Stimulated activated CD4-positive, alpha-beta T cell treated with anti-CD3 and anti-CD28 coated beads, Interleukin-2, amount 100 ng/mL, for 24 hours (primary cell): ENCODE results near the gene ICE1.
"Not testable (repeated sequence)": the region's sequence is repeated elsewhere in the genome, so short reads cannot be mapped to it uniquely, and the experiment has no call there.

Experiments used
- DNase-seq, 2 donors: peaks; one replicate each; pipeline ENCODE4 v3.0.0-alpha.2; 2020

The ICE1 gene

GRCh38 chr5:5405441-5405840 lies 17.0 kb upstream of the ICE1 start:
- no peak for DNase-seq

- DNase-seq, result no peak
Measured at GRCh38 chr5:5407924-5408323, 14.6 kb upstream of the ICE1 start.

DNA sequence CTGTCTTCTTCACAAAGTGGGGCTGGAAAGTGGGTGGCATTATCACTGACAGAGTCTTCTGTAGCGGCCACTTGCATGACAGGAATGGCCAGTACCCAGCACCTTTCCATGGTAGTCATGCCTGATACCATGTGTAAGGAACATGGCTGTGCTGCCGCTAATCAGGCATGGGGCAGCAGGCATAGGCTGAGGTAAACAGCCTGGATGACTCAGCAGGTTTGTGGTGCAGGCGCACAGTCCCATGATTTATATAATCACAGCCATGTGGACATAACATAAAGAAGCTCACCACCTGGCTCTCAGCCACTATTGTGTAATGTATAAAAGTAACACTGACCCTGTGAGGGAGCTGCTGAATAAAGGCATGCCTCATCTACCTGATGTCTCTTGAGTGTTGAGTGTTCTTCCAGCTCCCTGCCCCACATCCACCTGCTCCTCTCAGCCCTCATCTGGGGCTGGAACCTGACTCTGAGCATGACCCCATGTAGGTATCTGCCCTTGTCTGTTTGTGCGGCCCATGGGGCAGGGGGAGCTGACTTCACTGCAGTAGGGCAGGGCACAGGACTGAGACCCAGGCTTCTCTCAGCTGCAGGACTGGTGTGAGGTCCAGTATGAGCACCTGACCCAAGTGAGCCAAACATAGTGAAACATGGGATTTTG lies 13.2 kb upstream of the ICE1 start:
- no peak for DNase-seq

- not testable (repeated sequence) for DNase-seq
Measured at GRCh38 chr5:5413856-5414255, 8.6 kb upstream of the ICE1 start.

- DNase-seq, result no peak
Measured at GRCh38 chr5:5414999-5415398, 7.5 kb upstream of the ICE1 start.

DNA sequence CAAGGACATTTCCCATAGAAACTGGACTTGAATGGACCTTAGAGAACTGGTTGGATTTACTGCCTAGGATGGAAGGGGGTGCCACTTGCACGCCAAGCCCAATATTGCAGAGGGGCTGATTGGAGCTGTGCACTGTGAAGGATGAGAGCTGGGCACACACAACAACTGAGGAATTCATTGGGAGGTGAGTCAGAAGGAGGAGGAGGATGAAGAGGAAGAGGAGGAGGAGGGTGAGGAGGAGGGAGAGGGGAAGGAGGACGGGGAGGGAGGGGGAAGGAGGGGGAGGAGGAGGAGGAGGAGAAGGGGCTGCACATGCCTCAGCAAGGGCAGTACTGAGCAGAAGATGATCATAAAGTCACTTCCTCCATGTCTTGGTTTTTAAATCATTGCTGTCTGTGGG lies 5.7 kb upstream of the ICE1 start:
- DNase-seq, result no peak

DNA sequence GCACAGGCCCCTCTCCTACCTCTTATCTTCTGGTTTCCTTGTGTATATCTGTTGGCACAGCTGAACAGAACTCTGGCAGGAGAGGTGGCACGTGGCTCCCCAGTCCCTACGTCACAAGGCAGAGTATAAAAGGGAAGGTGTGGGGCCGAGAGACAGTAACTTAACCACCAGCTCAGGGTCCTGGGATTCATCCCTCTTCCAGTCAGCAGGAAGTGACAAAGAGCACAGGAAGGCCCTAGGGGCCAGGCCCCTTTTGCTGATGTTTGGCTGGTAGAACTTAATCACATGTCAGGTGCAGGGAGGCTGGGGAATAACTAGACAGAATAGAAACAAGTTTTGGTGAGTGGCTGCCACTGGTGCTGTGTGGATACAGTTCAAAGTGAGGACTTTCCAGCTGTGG lies 4.5 kb upstream of the ICE1 start:
- DNase-seq, result no peak

DNA sequence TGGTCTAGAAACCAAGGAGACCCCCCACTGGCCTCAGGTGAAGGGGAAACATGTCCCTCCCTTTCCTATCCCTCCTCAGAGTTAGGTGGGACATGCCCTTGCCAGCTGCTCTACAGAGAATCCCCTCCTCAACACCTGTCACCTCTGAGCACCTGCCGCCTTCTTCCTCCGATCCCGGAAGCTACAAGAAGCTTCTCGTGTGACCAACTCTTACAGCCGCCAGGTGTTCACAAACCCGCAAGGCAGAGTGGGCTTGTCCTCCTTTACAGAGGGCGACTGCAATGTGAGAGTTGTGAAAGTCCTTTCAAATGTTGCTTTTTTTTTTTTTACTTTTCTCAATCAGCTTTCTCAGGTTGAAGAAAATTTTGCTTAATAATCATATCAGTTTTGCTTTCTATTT lies 3.7 kb upstream of the ICE1 start:
- DNase-seq, result no peak

- DNase-seq, result no peak
Measured at GRCh38 chr5:5419291-5420210, 2.9 kb upstream of the ICE1 start.

DNA sequence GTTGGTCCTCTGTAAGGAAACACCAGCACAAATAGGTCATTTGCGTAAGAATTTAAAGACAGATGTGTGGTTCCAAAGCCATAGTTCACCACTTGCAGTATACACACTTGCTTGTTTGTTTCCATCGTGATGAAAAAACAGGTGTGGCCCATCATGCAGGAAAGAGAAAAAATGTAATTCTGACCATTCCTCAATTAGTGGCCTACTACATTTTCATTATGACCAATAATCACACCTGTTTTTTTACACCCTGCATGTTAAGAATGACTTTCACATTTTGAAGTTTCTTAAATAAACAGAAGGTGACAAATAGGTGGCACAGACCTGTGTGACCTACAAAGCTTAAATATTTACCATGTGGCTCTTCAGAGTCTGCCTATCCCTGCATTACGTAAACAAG lies 2.2 kb upstream of the ICE1 start:
- DNase-seq, result no peak

DNA sequence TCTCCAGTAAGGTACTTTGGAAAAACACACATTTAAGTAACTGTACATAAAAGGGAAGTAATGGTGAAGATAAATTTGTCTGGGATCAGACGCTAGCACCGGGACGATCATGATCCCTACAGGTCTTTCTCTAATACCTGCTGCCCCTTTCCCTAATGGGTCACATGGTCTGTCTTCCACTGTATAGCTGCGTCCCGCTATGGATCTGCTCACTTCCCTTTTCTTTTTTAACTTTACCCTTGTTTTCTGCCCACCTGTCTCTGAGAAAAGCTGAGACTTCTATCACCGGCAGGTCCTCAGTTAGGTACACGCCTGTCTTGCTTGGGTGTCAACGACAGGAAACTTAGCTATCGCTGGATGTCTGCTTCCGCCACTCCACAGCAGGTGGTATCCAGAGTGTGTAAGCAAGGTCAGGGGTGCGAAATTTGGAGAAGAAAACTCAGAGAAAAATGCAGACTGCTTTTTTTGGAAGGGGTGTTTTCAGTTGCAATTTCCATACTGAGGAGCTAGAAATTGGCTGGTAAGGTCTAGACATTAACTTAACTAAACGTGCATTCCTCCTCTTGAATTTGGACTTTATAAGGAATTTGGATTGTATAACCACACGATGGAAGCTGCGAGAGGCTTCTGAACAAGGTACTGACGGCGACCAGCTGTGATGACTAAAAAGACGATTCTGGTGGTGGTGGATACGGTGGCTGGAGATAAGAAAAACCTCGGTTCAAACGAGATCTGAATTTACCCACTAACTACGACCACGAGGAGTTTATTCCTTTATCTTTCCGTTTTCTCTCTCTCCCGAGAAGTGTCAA lies 1.1 kb upstream of the ICE1 start:
- peak; percentile 21 to 25 for DNase-seq

DNA sequence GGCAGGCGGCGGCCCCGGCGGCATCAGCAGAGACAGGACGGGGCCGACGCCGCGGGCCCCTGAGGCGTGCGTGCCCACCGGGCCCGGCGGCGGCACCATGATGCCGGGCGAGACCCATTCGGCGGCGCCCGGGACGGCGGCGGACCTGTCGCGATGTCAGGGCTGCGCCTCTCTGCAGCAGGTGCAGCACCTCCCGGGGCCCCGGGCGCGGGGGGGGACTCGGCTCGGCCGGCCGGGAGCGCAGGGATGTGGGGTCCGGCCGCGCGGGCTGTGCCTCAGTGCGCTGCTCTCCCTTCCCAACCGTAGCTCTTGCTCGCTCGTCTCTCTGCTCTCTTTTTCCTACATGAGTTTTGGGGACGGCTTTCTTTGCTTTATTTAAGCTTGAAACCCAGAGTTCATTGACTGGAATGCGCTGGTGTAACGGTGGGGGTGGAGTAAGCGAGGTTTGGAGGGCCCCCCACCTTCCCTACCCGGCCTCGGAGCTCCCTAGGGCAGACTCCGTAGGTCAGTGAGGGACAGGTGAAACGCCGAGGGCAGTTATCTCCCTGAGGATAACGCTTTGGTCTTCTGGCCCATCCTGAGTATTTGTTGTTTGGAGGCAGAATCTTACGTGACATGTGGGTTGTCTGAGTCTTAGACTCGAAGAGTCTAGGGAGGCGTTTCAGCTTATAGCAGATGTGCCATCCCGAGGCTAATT lies 490 bp downstream of the ICE1 start:
- DNase-seq, result peak in 1 of 2 donors; percentile 9

DNA sequence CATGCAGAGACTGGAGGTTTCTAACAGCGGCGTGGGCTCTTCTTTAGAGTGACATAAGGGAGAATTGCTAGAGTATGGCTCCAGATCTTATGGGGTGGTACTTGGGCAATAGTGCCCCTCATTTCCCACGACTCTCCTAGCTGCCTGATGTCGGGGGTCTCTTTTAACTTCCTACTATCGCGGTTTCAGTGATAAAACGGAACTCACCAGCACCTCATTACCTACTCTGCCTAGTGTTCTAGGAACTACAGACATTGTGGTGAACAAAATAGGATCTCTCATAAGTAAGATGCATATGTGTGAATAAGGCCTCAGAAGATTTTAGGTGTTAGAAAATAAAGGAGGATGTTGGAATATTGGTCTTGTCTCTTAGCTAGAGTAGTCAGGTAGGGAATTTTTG lies 1.1 kb downstream of the ICE1 start:
- no peak for DNase-seq

DNA sequence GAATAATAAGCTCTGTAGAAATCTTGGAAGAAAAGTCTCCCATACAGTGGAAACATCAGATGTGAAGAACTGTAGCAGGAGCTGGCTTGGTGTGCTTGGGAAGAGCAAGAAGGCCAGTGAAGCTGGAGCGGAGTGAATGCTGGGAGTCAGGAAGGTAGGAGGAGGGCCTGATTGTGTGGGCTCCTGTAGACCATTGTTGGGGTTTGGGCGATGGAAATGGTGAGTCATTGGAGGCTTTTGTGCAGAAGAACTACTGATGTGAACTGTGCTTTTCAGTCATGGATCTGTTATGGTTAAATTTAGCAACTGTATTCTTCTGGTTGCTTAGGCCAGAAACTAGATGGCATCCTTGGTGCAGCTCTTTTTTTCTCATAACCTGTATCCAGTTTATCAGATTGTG lies 2.3 kb downstream of the ICE1 start:
- DNase-seq, result peak; percentile 23 to 34

GRCh38 chr5:5430136-5430535 lies 7.7 kb downstream of the ICE1 start:
- DNase-seq, result no peak

- no peak for DNase-seq
Measured at GRCh38 chr5:5432020-5432707, 9.7 kb downstream of the ICE1 start.

DNA sequence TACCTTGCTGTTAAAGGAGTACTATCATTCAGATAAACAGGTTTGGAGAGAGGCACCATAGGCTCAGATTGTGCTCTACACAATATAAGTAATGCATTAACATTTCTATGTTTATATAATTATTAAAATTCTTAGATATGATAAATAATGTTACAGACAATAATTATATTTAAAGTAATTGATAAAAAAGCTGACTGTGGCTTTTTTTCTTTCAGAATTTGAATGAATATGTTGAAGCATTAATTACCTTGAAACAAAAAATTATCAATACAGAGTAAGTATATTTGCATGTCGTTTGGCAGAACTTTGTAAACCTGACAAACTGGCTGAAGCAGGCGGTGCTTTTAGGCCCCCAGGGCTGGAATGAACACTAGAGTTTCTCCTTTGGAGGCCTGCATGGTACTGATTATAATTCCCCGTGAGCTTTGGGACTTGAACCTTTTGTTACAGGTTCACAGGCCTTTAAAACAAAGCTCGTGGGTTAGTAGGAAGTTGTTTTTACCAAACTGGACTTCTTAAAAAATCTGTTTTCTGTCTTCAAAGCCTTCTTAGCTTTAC lies 13.8 kb downstream of the ICE1 start:
- DNase-seq, result no peak

DNA sequence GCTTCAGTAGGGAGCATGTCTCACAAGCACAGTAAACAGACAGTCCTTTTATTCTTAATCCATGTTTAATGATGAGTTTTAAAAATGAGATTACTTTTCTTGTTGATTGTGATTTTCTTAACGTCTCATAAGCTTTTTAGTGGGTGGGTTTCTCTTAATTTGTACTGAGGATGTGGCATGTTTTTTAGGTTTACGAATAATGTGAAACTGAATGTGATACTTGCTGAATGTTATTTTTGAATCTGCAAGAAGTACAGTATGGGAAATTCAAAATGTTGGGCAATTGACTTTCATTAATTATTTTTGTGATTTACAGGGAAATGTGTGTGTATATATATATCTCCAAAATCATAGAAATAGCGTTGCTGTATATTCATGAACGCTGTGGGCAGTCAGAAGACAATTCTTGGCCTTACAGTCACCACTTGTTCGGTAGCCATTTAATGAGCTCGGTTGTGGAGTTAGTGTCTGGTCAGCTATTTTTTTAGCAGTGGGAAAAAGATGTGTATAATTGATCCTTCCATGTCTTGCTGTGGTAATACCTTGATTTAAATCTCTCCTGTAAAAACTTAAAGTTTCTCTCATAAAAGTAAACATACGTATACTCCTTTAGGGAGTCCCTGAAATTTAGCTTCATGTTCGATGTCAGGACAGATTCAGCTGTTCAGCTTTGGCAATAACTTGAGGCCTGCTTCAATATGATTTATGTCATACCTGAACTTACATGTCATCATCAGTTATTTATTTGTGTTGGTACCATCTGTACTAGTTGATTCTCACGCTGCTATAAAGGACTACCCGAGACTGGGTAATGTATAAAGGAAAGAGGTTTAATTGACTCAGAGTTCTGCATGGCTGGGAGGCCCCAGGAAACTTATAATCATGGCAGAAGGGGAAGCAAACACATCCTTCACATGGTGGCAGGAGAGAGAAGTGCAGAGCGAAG lies 15.0 kb downstream of the ICE1 start:
- no peak for DNase-seq

DNA sequence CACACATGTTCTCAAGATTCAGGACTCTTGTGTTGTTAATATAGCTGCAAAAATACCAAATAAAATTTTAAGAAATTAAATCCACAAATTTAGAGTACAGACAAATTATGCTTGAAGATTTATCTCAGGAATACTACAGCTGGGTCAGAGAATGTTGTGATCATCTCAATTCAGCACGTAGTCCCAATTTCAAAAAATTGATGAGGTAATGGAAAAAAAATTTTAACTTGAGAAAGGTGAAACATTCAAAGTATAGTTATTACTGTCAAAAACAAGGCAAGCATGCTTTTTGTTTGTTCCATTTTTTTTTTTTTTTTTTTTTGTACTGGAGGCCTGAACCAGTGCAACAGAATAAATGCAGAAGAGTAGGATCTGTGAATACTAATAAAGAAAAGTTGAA lies 29.4 kb downstream of the ICE1 start:
- no peak for DNase-seq

GRCh38 chr5:5453131-5453530 lies 30.7 kb downstream of the ICE1 start:
- DNase-seq, result no peak

- DNase-seq, result no peak
Measured at GRCh38 chr5:5454391-5454790, 31.9 kb downstream of the ICE1 start.
